ENCODE measurements around the gene PCDHGA7.
A peak's percentile ranks its signal among the peaks of the same experiment; 100 is the strongest.
"Not testable (repeated sequence)": the region's sequence is repeated elsewhere in the genome, so short reads cannot be mapped to it uniquely, and the experiment has no call there.

PCDHGA7 gene

GRCh38 chr5:141369994-141370848 is 12.3 kb upstream of the PCDHGA7 start, which contains the start of gene PCDHGB3:
Gene PCDHGB3, plus strand, starts transcription at chr5:141370242. Its CDS starts 153 bp downstream, at chr5:141370395.
- no peak for DNase-seq

- no peak for DNase-seq
Measured at GRCh38 chr5:141371572-141372475, 10.7 kb upstream of the PCDHGA7 start.

- no peak for DNase-seq
Measured at GRCh38 chr5:141373673-141374317, 8.7 kb upstream of the PCDHGA7 start, which contains the start of gene PCDHGA6. Gene PCDHGA6, plus strand, starts transcription at chr5:141373891. Its CDS starts 193 bp downstream, at chr5:141374084.

GRCh38 chr5:141374627-141375026 is 7.9 kb upstream of the PCDHGA7 start:
- DNase-seq, result no peak

GRCh38 chr5:141375444-141376155 is 6.9 kb upstream of the PCDHGA7 start:
- DNase-seq, result peak; percentile 52

GRCh38 chr5:141383345-141383744 is 803 bp downstream of the PCDHGA7 start:
- peak; percentile 35 for DNase-seq

GRCh38 chr5:141384471-141385267 is 2.1 kb downstream of the PCDHGA7 start:
- DNase-seq, result no peak

GRCh38 chr5:141387557-141388311 is 5.2 kb downstream of the PCDHGA7 start, which contains the start of gene PCDHGB4:
Gene PCDHGB4, plus strand, starts transcription at chr5:141387698. Its CDS starts 187 bp downstream, at chr5:141387885.
- DNase-seq, result not testable (repeated sequence)

GRCh38 chr5:141388661-141389060 is 6.1 kb downstream of the PCDHGA7 start:
- DNase-seq, result no peak

GRCh38 chr5:141389153-141390042 is 6.9 kb downstream of the PCDHGA7 start:
- DNase-seq, result no peak

GRCh38 chr5:141392429-141393198 is 10.1 kb downstream of the PCDHGA7 start, which contains the start of gene PCDHGA8:
Gene PCDHGA8, plus strand, starts transcription at chr5:141392633. Its CDS starts 181 bp downstream, at chr5:141392814.
- DNase-seq, result no peak

GRCh38 chr5:141393267-141393666 is 10.7 kb downstream of the PCDHGA7 start:
- DNase-seq, result no peak

GRCh38 chr5:141394401-141395187 is 12.1 kb downstream of the PCDHGA7 start:
- not testable (repeated sequence) for DNase-seq

GRCh38 chr5:141397756-141398551 is 15.4 kb downstream of the PCDHGA7 start, which contains the start of gene PCDHGB5:
Gene PCDHGB5, plus strand, starts transcription at chr5:141397947. Its CDS starts 181 bp downstream, at chr5:141398128.
- not testable (repeated sequence) for DNase-seq

GRCh38 chr5:141398608-141399007 is 16.1 kb downstream of the PCDHGA7 start:
- no peak for DNase-seq

GRCh38 chr5:141399555-141400258 is 17.2 kb downstream of the PCDHGA7 start:
- no peak for DNase-seq
